Neural crest cell (in vitro differentiated cells): ENCODE measurements around the gene ACSL1. TPM values are rescaled to one million over a fixed set of nuclear protein-coding genes. Genes with fewer than 3 reads are reported as not detected.
"Not testable (repeated sequence)": the region's sequence is repeated elsewhere in the genome, so short reads cannot be mapped to it uniquely, and the experiment has no call there.

Experiments
- DNase-seq: peaks from one replicate; pipeline ENCODE4 v3.0.0; 2021; ENCODE audit warnings: low read depth, mixed read lengths, low spot score
- H3K27ac Mint-ChIP-seq: one replicate; pipeline ENCODE4 v1.8.0; 2021; ENCODE audit warnings: mild to moderate bottlenecking, mixed read lengths; ENCODE audit not compliant: unreplicated experiment
- H3K27me3 Mint-ChIP-seq: 2 replicates; pipeline ENCODE4 v1.8.0; 2021; ENCODE audit warnings: low read depth, mild to moderate bottlenecking, mixed read lengths
- H3K36me3 Mint-ChIP-seq: 2 replicates; pipeline ENCODE4 v1.8.0; 2021; ENCODE audit warnings: low read depth, mild to moderate bottlenecking, mixed read lengths
- H3K4me1 Mint-ChIP-seq: 2 replicates; pipeline ENCODE4 v1.8.0; 2021; ENCODE audit warnings: mixed read lengths
- H3K4me3 Mint-ChIP-seq: one replicate; pipeline ENCODE4 v1.8.0; 2021; ENCODE audit warnings: mild to moderate bottlenecking, mixed read lengths
- H3K9me3 Mint-ChIP-seq: 2 replicates; pipeline ENCODE4 v1.8.0; 2021; ENCODE audit warnings: mixed read lengths
- total RNA-seq: library from RNA; stranded (reverse); gene quantifications from 2 replicates; pipeline ENCODE4 v1.2.1, GENCODE V29; 2021
- TF ChIP-seq, protein P1 (sequence below): fragments of 200-600 bp; sonication (generic); conservative IDR thresholded peaks from 2 replicates; pipeline ENCODE4 v1.5.0; 2021; ENCODE audit warnings: antibody characterized with exemption, mild to moderate bottlenecking

The ACSL1 gene
- total RNA-seq, 1 donor from 2014 or later = 10.4 TPM

DNA sequence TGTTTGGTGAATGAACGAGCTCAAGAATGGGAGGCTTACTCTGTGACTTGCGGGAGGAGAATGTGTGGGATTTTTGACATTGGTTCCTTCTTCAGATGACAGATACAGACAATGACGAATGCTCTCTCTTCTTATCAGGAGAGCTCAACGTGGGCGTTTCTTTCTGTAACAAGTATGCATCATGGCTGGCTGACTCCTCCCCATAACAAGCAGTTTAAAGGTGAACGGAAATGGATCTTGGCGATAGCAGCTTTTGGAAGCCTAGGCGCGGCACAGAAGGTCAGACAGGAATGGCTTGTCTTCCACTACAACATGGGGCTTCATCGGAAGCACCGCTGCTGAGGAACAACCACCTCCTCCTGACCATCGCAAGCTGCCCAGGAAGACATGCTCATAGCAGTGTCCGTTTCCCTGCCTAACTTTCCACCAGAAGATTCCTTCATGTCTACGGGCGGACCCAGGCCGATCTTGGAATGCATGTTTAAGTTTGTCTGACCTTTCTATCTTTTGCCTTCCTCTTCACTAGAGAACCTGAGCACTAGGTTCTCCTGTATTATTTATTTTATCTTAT, 18.3 kb upstream of the ACSL1 start:
- TF ChIP-seq, protein P1, sequence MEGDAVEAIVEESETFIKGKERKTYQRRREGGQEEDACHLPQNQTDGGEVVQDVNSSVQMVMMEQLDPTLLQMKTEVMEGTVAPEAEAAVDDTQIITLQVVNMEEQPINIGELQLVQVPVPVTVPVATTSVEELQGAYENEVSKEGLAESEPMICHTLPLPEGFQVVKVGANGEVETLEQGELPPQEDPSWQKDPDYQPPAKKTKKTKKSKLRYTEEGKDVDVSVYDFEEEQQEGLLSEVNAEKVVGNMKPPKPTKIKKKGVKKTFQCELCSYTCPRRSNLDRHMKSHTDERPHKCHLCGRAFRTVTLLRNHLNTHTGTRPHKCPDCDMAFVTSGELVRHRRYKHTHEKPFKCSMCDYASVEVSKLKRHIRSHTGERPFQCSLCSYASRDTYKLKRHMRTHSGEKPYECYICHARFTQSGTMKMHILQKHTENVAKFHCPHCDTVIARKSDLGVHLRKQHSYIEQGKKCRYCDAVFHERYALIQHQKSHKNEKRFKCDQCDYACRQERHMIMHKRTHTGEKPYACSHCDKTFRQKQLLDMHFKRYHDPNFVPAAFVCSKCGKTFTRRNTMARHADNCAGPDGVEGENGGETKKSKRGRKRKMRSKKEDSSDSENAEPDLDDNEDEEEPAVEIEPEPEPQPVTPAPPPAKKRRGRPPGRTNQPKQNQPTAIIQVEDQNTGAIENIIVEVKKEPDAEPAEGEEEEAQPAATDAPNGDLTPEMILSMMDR = no peak
- no peak overlapping the region for H3K27ac Mint-ChIP-seq
- H3K27me3 Mint-ChIP-seq = peaks cover 15% of the 10 kb centered on the region

DNA sequence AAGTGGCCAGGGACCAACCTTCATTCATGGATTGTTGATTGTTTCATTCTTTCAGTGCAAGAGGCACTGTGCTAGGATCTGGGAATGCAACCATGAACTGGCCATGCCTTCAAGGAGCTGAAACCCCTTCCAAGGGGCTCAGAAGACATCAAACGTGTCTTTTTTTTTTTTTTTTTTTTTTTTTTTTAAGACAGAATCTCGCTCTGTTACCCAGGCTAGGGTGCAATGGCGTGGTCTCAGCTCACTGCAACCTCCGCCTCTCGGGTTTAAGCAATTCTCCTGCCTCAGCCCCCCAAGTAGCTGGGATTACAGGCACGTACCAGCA, 13.3 kb upstream of the ACSL1 start:
- not testable (repeated sequence) for H3K36me3 Mint-ChIP-seq, H3K9me3 Mint-ChIP-seq, H3K4me3 Mint-ChIP-seq, DNase-seq, H3K27ac Mint-ChIP-seq
- H3K27me3 Mint-ChIP-seq = peaks cover 11% of the 10 kb centered on the region
- H3K4me1 Mint-ChIP-seq = peaks cover 12% of the 10 kb centered on the region

More for the DNA sequence above, 18.3 kb upstream of the ACSL1 start:
- Mint-ChIP-seq H3K9me3 (peaks cover 3% of the 10 kb centered on the region), H3K4me3 (no peak overlapping the region), H3K36me3 (no peaks in the 10 kb centered on the region), H3K4me1 (peaks cover 6% of the 10 kb centered on the region)
- no peak for DNase-seq

DNA sequence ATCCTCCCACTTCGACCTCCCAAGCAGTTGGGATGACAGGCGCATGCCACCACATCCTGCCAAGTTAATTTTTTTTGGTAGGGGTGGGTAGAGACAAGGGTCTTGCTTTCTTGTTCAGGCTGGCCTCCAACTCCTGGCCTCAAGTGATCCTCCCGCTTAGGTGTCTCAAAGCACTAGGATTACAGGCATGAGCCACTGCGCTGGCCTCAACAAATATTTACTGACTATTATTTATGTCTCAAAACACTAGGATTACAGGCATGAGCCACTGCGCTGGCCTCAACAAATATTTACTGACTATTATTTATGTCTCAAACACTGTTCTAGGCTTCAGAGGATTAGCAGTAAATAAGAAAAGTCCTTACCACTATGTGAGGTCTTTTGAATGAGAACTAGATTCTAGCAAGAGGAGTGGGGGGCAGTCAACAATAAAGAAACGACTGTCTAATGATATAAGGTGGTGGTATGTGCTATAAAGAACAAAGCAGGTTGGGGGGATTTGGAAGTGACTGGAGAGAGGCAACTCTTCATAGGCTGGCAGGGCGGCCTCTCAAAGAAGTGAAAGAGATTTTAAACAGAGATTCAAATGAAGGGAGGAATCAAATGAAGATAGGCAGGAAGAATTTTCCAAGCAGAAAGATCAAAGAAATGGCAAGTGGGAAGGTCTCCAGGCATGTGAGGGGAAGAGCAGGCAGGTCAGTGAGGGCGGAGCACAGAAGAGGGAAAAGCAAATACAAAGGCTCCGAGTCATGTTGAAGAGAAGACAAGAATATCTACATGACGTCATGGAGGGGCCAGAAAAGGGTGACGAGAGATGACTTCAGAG, 12.7 kb upstream of the ACSL1 start:
- Mint-ChIP-seq H3K27ac (no peak overlapping the region), H3K9me3 (peaks cover 3% of the 10 kb centered on the region), H3K4me1 (peaks cover 12% of the 10 kb centered on the region), H3K4me3 (no peak overlapping the region), H3K36me3 (no peaks in the 10 kb centered on the region), H3K27me3 (peaks cover 7% of the 10 kb centered on the region)
- TF ChIP-seq, protein P1 = no peak
- no peak for DNase-seq

DNA sequence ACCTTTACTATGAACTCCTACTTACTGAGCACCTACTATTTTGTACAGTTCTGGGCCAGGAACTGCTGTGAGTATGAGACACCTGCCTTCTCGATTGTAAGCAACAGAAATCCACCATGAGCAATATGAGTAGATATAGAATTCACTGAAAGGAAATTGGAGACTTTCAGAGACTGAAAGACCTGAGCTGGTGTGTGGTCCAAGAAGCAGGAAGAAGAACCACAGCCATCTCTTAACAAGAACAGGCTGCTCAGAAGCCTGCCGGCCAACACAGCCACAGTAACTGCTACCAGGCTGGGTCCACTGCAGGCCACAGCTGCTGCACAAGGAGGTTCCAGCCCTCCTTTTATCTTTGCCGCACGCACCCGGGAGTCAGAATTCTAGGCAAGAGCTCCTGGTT, 10.8 kb upstream of the ACSL1 start:
- H3K4me1 Mint-ChIP-seq = peaks cover 12% of the 10 kb centered on the region
- no peak for DNase-seq
- no peaks in the 10 kb centered on the region for H3K36me3 Mint-ChIP-seq
- H3K4me3 Mint-ChIP-seq = no peak overlapping the region
- peaks cover 2% of the 10 kb centered on the region for H3K27me3 Mint-ChIP-seq
- no peak overlapping the region for H3K27ac Mint-ChIP-seq
- TF ChIP-seq, protein P1 = no peak
- peaks cover 3% of the 10 kb centered on the region for H3K9me3 Mint-ChIP-seq

DNA sequence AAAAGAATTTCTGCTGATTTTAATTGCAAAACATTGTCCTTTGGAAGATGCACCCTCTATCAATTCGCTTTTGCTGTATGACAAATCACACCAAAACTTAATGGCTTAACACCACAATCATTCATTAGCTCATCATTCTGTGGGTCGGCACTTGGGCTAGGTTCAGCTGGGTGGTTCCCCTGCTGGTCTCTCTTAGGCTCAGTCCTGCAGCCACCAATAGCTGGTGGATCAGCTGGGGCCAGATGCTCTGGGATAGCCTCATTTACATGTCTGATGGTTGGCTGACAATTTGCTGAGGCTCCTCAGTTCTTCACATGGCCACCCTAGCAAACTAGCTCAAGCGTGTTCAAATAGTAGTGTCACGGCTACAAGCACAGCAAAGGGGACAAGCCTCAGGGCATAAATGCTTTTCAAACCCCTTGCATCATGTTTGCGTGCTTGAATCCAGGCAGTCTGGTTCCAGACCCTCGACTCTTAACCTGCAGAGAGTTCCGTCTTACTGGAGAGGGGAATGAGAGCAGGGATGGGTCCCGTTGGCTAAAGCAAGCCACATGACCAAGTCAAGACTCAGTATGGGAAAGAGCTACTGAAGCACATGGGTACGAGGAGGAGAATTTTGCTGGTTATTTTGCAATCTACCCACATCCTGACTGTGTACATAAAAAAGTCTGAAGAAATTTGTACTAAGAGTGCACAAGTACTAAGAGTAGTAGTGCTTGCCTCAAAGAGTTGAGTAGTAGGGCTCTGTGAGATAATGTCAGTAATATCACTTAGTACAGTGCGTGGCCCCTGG, 7.5 kb upstream of the ACSL1 start:
- DNase-seq = no peak
- Mint-ChIP-seq H3K27me3 (peaks cover 21% of the 10 kb centered on the region), H3K9me3 (no peaks in the 10 kb centered on the region), H3K4me3 (no peak overlapping the region), H3K4me1 (no peaks in the 10 kb centered on the region), H3K27ac (no peak overlapping the region), H3K36me3 (no peaks in the 10 kb centered on the region)
- TF ChIP-seq, protein P1 = no peak
